GM19043 (cell line): Measurements from ENCODE around the gene TMEM253.

Source experiments
- ATAC-seq: cut with Tn5 transposase; IDR thresholded peaks from one replicate; pipeline ENCODE4 v1.9.1; 2021; ENCODE audit warnings: low read depth; ENCODE audit not compliant: unreplicated experiment

Gene TMEM253

GRCh38 chr14:21149641-21150367 lies 48.9 kb downstream of the TMEM253 start:
- ATAC-seq, result no peak
